IMR-90 (cell line): ENCODE measurements around the gene BCAP31. TPM values are rescaled to one million over a fixed set of nuclear protein-coding genes. Genes with fewer than 3 reads are reported as not detected.

ENCODE experiments used
- ATAC-seq: fragments of 200-7000 bp; cut with Tn5 transposase; 2 replicates; pipeline ENCODE4 v1.9.1; 2020; ENCODE audit warnings: low read depth, mild to moderate bottlenecking, moderate library complexity
- BruUV-seq: library from RNA; stranded (reverse); fragments of 400-500 nt; replicated peaks from 2 replicates; lab custom pipeline; 2021; lab: Mats Ljungman, UMichigan
- CTCF ChIA-PET: fragments of 300-600 bp; formaldehyde crosslinking; extraction: SDS; loops from one replicate; lab custom pipeline; 2021; ENCODE audit warnings: antibody characterized with exemption; lab: Yijun Ruan, JAX
- POLR2A ChIA-PET: fragments of 300-600 bp; sonication (Branson Sonifier 250); formaldehyde crosslinking; loops from one replicate; lab custom pipeline; 2022; ENCODE audit warnings: antibody characterized with exemption; ENCODE audit not compliant: unreplicated experiment; lab: Charles Lee
- DNase-seq: peaks from one replicate; pipeline ENCODE4 v3.0.0; 2013
- H2AFZ ChIP-seq: replicated peaks from 2 replicates; pipeline ENCODE3; 2013; ENCODE audit warnings: low read length, mild to moderate bottlenecking; ENCODE audit not compliant: poor library complexity
- H2AK5ac ChIP-seq: 2 replicates; pipeline ENCODE4 v1.6.1; 2013; ENCODE audit warnings: low read depth, low read length, inconsistent platforms
- H2AK9ac ChIP-seq: replicated peaks from 2 replicates; pipeline ENCODE3; 2013; ENCODE audit warnings: mild to moderate bottlenecking, low read depth, low read length, moderate library complexity; ENCODE audit not compliant: poor library complexity
- H2BK120ac ChIP-seq: 2 replicates; pipeline ENCODE4 v1.6.1; 2013; ENCODE audit warnings: low read depth, low read length, inconsistent platforms
- H2BK15ac ChIP-seq: 3 replicates; pipeline ENCODE4 v1.6.1; 2013; ENCODE audit warnings: low read depth, low read length, inconsistent platforms
- H2BK20ac ChIP-seq: 2 replicates; pipeline ENCODE4 v1.6.1; 2013; ENCODE audit warnings: low read depth, mild to moderate bottlenecking, inconsistent platforms, low read length, moderate library complexity
- H2BK5ac ChIP-seq: 2 replicates; pipeline ENCODE4 v1.6.1; 2013; ENCODE audit warnings: mild to moderate bottlenecking, low read depth, low read length, inconsistent platforms; ENCODE audit not compliant: poor library complexity, severe bottlenecking
- H3K14ac ChIP-seq: replicated peaks from 2 replicates; pipeline ENCODE4 v1.6.1; 2013; ENCODE audit warnings: low read depth, low read length, inconsistent platforms
- H3K18ac ChIP-seq: 2 replicates; pipeline ENCODE4 v1.6.1; 2013; ENCODE audit warnings: low read depth, low read length, control low read depth
- H3K23ac ChIP-seq: 2 replicates; pipeline ENCODE4 v1.6.1; 2013; ENCODE audit warnings: low read depth, low read length, inconsistent platforms
- H3K27ac ChIP-seq: 2 replicates; pipeline ENCODE4 v1.5.1; 2013; ENCODE audit warnings: mild to moderate bottlenecking, control low read depth, low read length; ENCODE audit not compliant: insufficient read depth
- H3K27me3 ChIP-seq: 2 replicates; pipeline ENCODE4 v1.6.1; 2013; ENCODE audit warnings: low read length; ENCODE audit not compliant: control insufficient read depth, insufficient read depth
- H3K36me3 ChIP-seq: 2 replicates; pipeline ENCODE4 v1.6.1; 2013; ENCODE audit warnings: low read length, mixed read lengths; ENCODE audit not compliant: control insufficient read depth, insufficient read depth
- H3K4ac ChIP-seq: 2 replicates; pipeline ENCODE4 v1.6.1; 2013; ENCODE audit warnings: low read depth, low read length, inconsistent platforms
- H3K4me1 ChIP-seq: 2 replicates; pipeline ENCODE4 v1.6.1; 2013; ENCODE audit warnings: low read length, mixed read lengths; ENCODE audit not compliant: control insufficient read depth, insufficient read depth
- H3K4me2 ChIP-seq: 2 replicates; pipeline ENCODE4 v1.6.1; 2013; ENCODE audit warnings: low read depth, mild to moderate bottlenecking, control low read depth, low read length, moderate library complexity
- H3K4me3 ChIP-seq: 2 replicates; pipeline ENCODE4 v1.5.1; 2013; ENCODE audit warnings: low read depth, mild to moderate bottlenecking, control low read depth, low read length, moderate library complexity; ENCODE audit not compliant: insufficient read depth
- H3K56ac ChIP-seq: 2 replicates; pipeline ENCODE4 v1.6.1; 2013; ENCODE audit warnings: low read length, inconsistent platforms; ENCODE audit not compliant: insufficient read depth; ENCODE audit errors: extremely low read depth
- H3K79me1 ChIP-seq, 2 experiments: 2 replicates each; pipeline ENCODE4 v1.6.1; 2013; ENCODE audit warnings: low read length in 2 of 2, inconsistent platforms in 1 of 2, low read depth in 1 of 2
- H3K9ac ChIP-seq: 2 replicates; pipeline ENCODE4 v1.6.1; 2013; ENCODE audit warnings: low read depth, low read length, control low read depth
- H3K9me1 ChIP-seq: 2 replicates; pipeline ENCODE4 v1.6.1; 2013; ENCODE audit warnings: low read length, inconsistent platforms; ENCODE audit not compliant: insufficient read depth
- H3K9me3 ChIP-seq: 2 replicates; pipeline ENCODE4 v1.6.1; 2013; ENCODE audit warnings: low read length; ENCODE audit not compliant: control insufficient read depth, insufficient read depth
- H4K20me1 ChIP-seq: 2 replicates; pipeline ENCODE4 v1.6.1; 2013; ENCODE audit warnings: low read length, inconsistent platforms; ENCODE audit not compliant: insufficient read depth
- H4K5ac ChIP-seq: 2 replicates; pipeline ENCODE4 v1.6.1; 2013; ENCODE audit warnings: mild to moderate bottlenecking, low read depth, low read length, control low read depth
- H4K8ac ChIP-seq, 2 experiments: 2 replicates each; pipeline ENCODE4 v1.6.1; 2013; ENCODE audit warnings: low read depth in 2 of 2, low read length in 2 of 2, control low read depth in 1 of 2, inconsistent platforms in 1 of 2
- H4K91ac ChIP-seq: 2 replicates; pipeline ENCODE4 v1.6.1; 2013; ENCODE audit warnings: low read depth, low read length, inconsistent platforms; ENCODE audit not compliant: insufficient read depth
- FOS ChIP-seq: fragments of 150-350 bp; IDR thresholded peaks from 2 replicates; pipeline ENCODE4 v1.6.1; 2016; ENCODE audit warnings: low read depth, low read length
- MAZ ChIP-seq: IDR thresholded peaks from 2 replicates; pipeline ENCODE4 v1.6.1; 2012; ENCODE audit warnings: low read depth, mild to moderate bottlenecking, low read length, improper control_type of control experiment, moderate library complexity, borderline replicate concordance
- RAD21 ChIP-seq: IDR thresholded peaks from 2 replicates; pipeline ENCODE4 v1.6.1; 2012; ENCODE audit warnings: low read length, improper control_type of control experiment
- RCOR1 ChIP-seq: IDR thresholded peaks from 2 replicates; pipeline ENCODE4 v1.6.1; 2012; ENCODE audit warnings: mild to moderate bottlenecking, low read length, improper control_type of control experiment; ENCODE audit not compliant: insufficient replicate concordance
- RFX5 ChIP-seq: IDR thresholded peaks from 2 replicates; pipeline ENCODE4 v1.8.0; 2012; ENCODE audit warnings: low read depth, mild to moderate bottlenecking, low read length, moderate library complexity
- USF2 ChIP-seq: fragments of 150-350 bp; IDR thresholded peaks from 2 replicates; pipeline ENCODE4 v1.6.1; 2017; ENCODE audit warnings: mild to moderate bottlenecking, antibody characterized with exemption, low read length, low read depth
- WGBS, 2 experiments: methylation state at CpG; one replicate each; pipeline versions ENCODE4 v1.1.5 to v1.1.7; 2013; ENCODE audit warnings: missing lambda C conversion rate in 2 of 2; ENCODE audit not compliant: insufficient read length in 1 of 2; ENCODE audit errors: extremely low coverage in 2 of 2; 5-methylcytosine and 5-hydroxymethylcytosine counted together
- dilution Hi-C: fragments of 300-500 bp; cut with HindIII; formaldehyde crosslinking; loops from one replicate; pipeline ENCODE4 v1.14.3; 2018; ENCODE audit warnings: low sequenced_read_pairs; ENCODE audit not compliant: unreplicated experiment
- in situ Hi-C: fragments of 300-500 bp; cut with MboI; formaldehyde crosslinking; loops from 3 replicates; pipeline ENCODE4 v1.14.3; 2019; ENCODE audit warnings: low sequenced_read_pairs, inconsistent platforms, mixed read lengths
- intact Hi-C: fragments of 100-400 bp; cut with micrococcal nuclease; formaldehyde crosslinking; loops from 2 replicates; pipeline ENCODE4 v1.10.0; 2022
- polyA plus RNA-seq, 3 experiments: library from polyadenylated mRNA; depleted of rRNA; stranded (reverse); fragments of >200 nt; gene quantifications; 2 replicates each; pipeline ENCODE4 v1.2.3, GENCODE V29; 2012; ENCODE audit warnings: low replicate concordance in 1 of 3
- total RNA-seq: library from RNA; depleted of rRNA; stranded (reverse); fragments of >200 nt; gene quantifications from 2 replicates; pipeline ENCODE4 v1.2.3, GENCODE V29; 2012

BCAP31 gene
- total and polyA plus RNA-seq, 2 of the 4 experiments (the other 2 are of a cell fraction), result 125 to 244 TPM

DNA sequence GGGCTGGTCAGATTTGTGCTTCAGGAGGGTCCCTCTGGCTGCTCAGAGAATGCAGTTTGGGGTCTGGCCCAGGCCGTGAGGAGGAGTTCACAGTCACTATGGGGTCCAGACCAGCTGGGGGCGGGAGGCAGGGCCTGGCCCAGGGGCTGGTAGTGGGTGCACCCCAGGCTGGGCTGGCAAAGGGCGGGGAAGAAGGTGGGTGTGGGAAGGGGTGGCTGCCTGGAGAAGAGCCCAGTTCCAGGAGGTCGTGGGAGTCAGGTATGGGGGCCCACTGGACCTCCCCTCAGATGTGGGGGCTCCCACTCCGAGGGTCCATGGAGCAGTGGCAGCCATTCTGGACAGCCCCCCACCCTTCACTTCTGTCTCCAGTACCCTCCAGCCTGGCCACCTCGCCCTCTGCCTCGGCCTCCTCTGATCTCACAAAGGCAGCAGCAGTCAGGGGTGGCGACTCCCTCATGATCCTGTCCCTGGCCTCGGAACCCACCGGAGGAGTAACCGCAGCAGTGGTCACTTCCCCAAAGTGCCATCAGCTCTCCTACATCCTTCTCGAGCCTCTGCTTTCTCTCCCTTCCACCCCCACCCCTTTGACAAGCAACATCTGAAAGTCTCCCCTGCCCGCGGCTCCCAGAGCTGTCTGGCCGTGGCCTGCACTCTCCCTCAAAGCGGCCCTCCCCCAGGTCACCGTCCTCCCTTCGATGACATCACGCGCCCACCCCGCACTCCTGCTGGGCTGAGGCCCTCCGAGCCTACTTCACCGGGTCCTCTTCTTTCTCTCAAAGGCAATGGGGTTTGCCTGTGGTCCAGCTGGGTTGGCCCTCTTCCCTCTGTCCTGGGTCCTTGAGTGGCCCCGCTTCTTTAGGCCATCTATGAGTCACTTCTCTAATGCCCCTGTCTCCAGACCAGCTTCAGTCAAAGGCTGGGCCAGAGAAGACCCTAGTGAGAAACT lies 38.2 kb downstream of the BCAP31 start:
- Histone ChIP-seq H2AK9ac (no peak overlapping the region), H4K8ac (no peak overlapping the region), H3K56ac (no peak overlapping the region), H3K14ac (no peak overlapping the region), H3K9ac (no peak overlapping the region), H2BK120ac (no peak overlapping the region), H3K27me3 (no peaks in the 10 kb centered on the region; the same call in 1 of the 2 replicates), H3K18ac (no peak overlapping the region), H2AFZ (no peak overlapping the region), H3K4me3 (no peak overlapping the region), H3K36me3 (peaks cover 4% of the 10 kb centered on the region), H3K79me1 (0 out of 4 replicates have a peak, but pooled peaks cover 0 to 6% of the 10 kb centered on the region in 2 experiments), H3K23ac (no peak overlapping the region), H3K4ac (no peak overlapping the region), H3K4me2 (no peak overlapping the region), H2AK5ac (no peak overlapping the region), H4K20me1 (peaks cover 12% of the 10 kb centered on the region), H3K9me1 (peaks cover 5% of the 10 kb centered on the region; the same call in 1 of the 2 replicates), H2BK15ac (no peak overlapping the region), H3K27ac (no peak overlapping the region), H4K5ac (no peak overlapping the region), H2BK5ac (no peak overlapping the region), H2BK20ac (no peak overlapping the region), H3K9me3 (peaks cover 6% of the 10 kb centered on the region; the same call in 1 of the 2 replicates), H3K4me1 (peaks cover 9% of the 10 kb centered on the region), H4K91ac (no peak overlapping the region)
- no peak for DNase-seq
- in situ Hi-C loops (no loop called here), dilution Hi-C loops (no loop called here), intact Hi-C loops (no loop called here)
- ATAC-seq, result no peak
- TF ChIP-seq RAD21, result no peak
- no peak for TF ChIP-seq FOS
- no peak for TF ChIP-seq RFX5
- TF ChIP-seq MAZ, result no peak
- no peak for TF ChIP-seq USF2
- TF ChIP-seq RCOR1, result no peak
- no TSS peak for BruUV-seq
- POLR2A ChIA-PET, result no interaction called here
- CTCF ChIA-PET, result no interaction called here
- 76% methylated on average over 16 of the region's 24 CpGs; no CpG with 5 or more reads in 1 of the 2 experiments for WGBS, 2 experiments
